Subcutaneous adipose tissue (tissue), 4 donors: ENCODE measurements around the gene SIAH3. TPM values are rescaled to one million over a fixed set of nuclear protein-coding genes. Genes with fewer than 3 reads are reported as not detected.

ENCODE experiments used
- CTCF ChIP-seq: fragments of 450-650 bp; IDR thresholded peaks from one replicate; pipeline ENCODE4 v1.5.1; 2016; ENCODE audit warnings: low read depth, mild to moderate bottlenecking, control low read depth, antibody characterized with exemption, moderate library complexity
- total RNA-seq, 4 donors: library from RNA; depleted of rRNA; stranded (reverse); fragments of >200 nt; gene quantifications; one replicate each; pipeline ENCODE4 v1.1.0, GENCODE V29; 2016

The SIAH3 gene
- total RNA-seq, 4 donors from 2014 or later: not detected

GRCh38 chr13:45831851-45832250 is 19.7 kb downstream of the SIAH3 start:
- no peak for TF ChIP-seq CTCF

- TF ChIP-seq CTCF: no peak
Measured at GRCh38 chr13:45830121-45830520, 21.4 kb downstream of the SIAH3 start.

- no peak for TF ChIP-seq CTCF
Measured at GRCh38 chr13:45828256-45828968, 23.1 kb downstream of the SIAH3 start.

- TF ChIP-seq CTCF: no peak
Measured at GRCh38 chr13:45827318-45827717, 24.2 kb downstream of the SIAH3 start.

- no peak for TF ChIP-seq CTCF
Measured at GRCh38 chr13:45826731-45827130, 24.8 kb downstream of the SIAH3 start.

- TF ChIP-seq CTCF: no peak
Measured at GRCh38 chr13:45825387-45825650, 26.2 kb downstream of the SIAH3 start.

- no peak for TF ChIP-seq CTCF
Measured at GRCh38 chr13:45823583-45823982, 28.0 kb downstream of the SIAH3 start.

- no peak for TF ChIP-seq CTCF
Measured at GRCh38 chr13:45821811-45822210, 29.7 kb downstream of the SIAH3 start.
